IMR-90 (cell line): ENCODE measurements around the gene C11orf21. TPM values are rescaled to one million over a fixed set of nuclear protein-coding genes. Genes with fewer than 3 reads are reported as not detected.

Experiments
- ATAC-seq: fragments of 200-7000 bp; cut with Tn5 transposase; 2 replicates; pipeline ENCODE4 v1.9.1; 2020; ENCODE audit warnings: low read depth, mild to moderate bottlenecking, moderate library complexity
- BruUV-seq: library from RNA; stranded (reverse); fragments of 400-500 nt; replicated peaks from 2 replicates; lab custom pipeline; 2021; lab: Mats Ljungman, UMichigan
- CTCF ChIA-PET: fragments of 300-600 bp; formaldehyde crosslinking; extraction: SDS; loops from one replicate; lab custom pipeline; 2021; ENCODE audit warnings: antibody characterized with exemption; lab: Yijun Ruan, JAX
- POLR2A ChIA-PET: fragments of 300-600 bp; sonication (Branson Sonifier 250); formaldehyde crosslinking; loops from one replicate; lab custom pipeline; 2022; ENCODE audit warnings: antibody characterized with exemption; ENCODE audit not compliant: unreplicated experiment; lab: Charles Lee
- DNase-seq: peaks from one replicate; pipeline ENCODE4 v3.0.0; 2013
- H2AFZ ChIP-seq: replicated peaks from 2 replicates; pipeline ENCODE3; 2013; ENCODE audit warnings: low read length, mild to moderate bottlenecking; ENCODE audit not compliant: poor library complexity
- H2AK5ac ChIP-seq: 2 replicates; pipeline ENCODE4 v1.6.1; 2013; ENCODE audit warnings: low read depth, low read length, inconsistent platforms
- H2AK9ac ChIP-seq: replicated peaks from 2 replicates; pipeline ENCODE3; 2013; ENCODE audit warnings: mild to moderate bottlenecking, low read depth, low read length, moderate library complexity; ENCODE audit not compliant: poor library complexity
- H2BK120ac ChIP-seq: 2 replicates; pipeline ENCODE4 v1.6.1; 2013; ENCODE audit warnings: low read depth, low read length, inconsistent platforms
- H2BK15ac ChIP-seq: 3 replicates; pipeline ENCODE4 v1.6.1; 2013; ENCODE audit warnings: low read depth, low read length, inconsistent platforms
- H2BK20ac ChIP-seq: 2 replicates; pipeline ENCODE4 v1.6.1; 2013; ENCODE audit warnings: low read depth, mild to moderate bottlenecking, inconsistent platforms, low read length, moderate library complexity
- H2BK5ac ChIP-seq: 2 replicates; pipeline ENCODE4 v1.6.1; 2013; ENCODE audit warnings: mild to moderate bottlenecking, low read depth, low read length, inconsistent platforms; ENCODE audit not compliant: poor library complexity, severe bottlenecking
- H3K14ac ChIP-seq: replicated peaks from 2 replicates; pipeline ENCODE4 v1.6.1; 2013; ENCODE audit warnings: low read depth, low read length, inconsistent platforms
- H3K18ac ChIP-seq: 2 replicates; pipeline ENCODE4 v1.6.1; 2013; ENCODE audit warnings: low read depth, low read length, control low read depth
- H3K23ac ChIP-seq: 2 replicates; pipeline ENCODE4 v1.6.1; 2013; ENCODE audit warnings: low read depth, low read length, inconsistent platforms
- H3K27ac ChIP-seq: 2 replicates; pipeline ENCODE4 v1.5.1; 2013; ENCODE audit warnings: mild to moderate bottlenecking, control low read depth, low read length; ENCODE audit not compliant: insufficient read depth
- H3K27me3 ChIP-seq: 2 replicates; pipeline ENCODE4 v1.6.1; 2013; ENCODE audit warnings: low read length; ENCODE audit not compliant: control insufficient read depth, insufficient read depth
- H3K36me3 ChIP-seq: 2 replicates; pipeline ENCODE4 v1.6.1; 2013; ENCODE audit warnings: low read length, mixed read lengths; ENCODE audit not compliant: control insufficient read depth, insufficient read depth
- H3K4ac ChIP-seq: 2 replicates; pipeline ENCODE4 v1.6.1; 2013; ENCODE audit warnings: low read depth, low read length, inconsistent platforms
- H3K4me1 ChIP-seq: 2 replicates; pipeline ENCODE4 v1.6.1; 2013; ENCODE audit warnings: low read length, mixed read lengths; ENCODE audit not compliant: control insufficient read depth, insufficient read depth
- H3K4me2 ChIP-seq: 2 replicates; pipeline ENCODE4 v1.6.1; 2013; ENCODE audit warnings: low read depth, mild to moderate bottlenecking, control low read depth, low read length, moderate library complexity
- H3K4me3 ChIP-seq: 2 replicates; pipeline ENCODE4 v1.5.1; 2013; ENCODE audit warnings: low read depth, mild to moderate bottlenecking, control low read depth, low read length, moderate library complexity; ENCODE audit not compliant: insufficient read depth
- H3K56ac ChIP-seq: 2 replicates; pipeline ENCODE4 v1.6.1; 2013; ENCODE audit warnings: low read length, inconsistent platforms; ENCODE audit not compliant: insufficient read depth; ENCODE audit errors: extremely low read depth
- H3K79me1 ChIP-seq, 2 experiments: 2 replicates each; pipeline ENCODE4 v1.6.1; 2013; ENCODE audit warnings: low read length in 2 of 2, inconsistent platforms in 1 of 2, low read depth in 1 of 2
- H3K9ac ChIP-seq: 2 replicates; pipeline ENCODE4 v1.6.1; 2013; ENCODE audit warnings: low read depth, low read length, control low read depth
- H3K9me1 ChIP-seq: 2 replicates; pipeline ENCODE4 v1.6.1; 2013; ENCODE audit warnings: low read length, inconsistent platforms; ENCODE audit not compliant: insufficient read depth
- H3K9me3 ChIP-seq: 2 replicates; pipeline ENCODE4 v1.6.1; 2013; ENCODE audit warnings: low read length; ENCODE audit not compliant: control insufficient read depth, insufficient read depth
- H4K20me1 ChIP-seq: 2 replicates; pipeline ENCODE4 v1.6.1; 2013; ENCODE audit warnings: low read length, inconsistent platforms; ENCODE audit not compliant: insufficient read depth
- H4K5ac ChIP-seq: 2 replicates; pipeline ENCODE4 v1.6.1; 2013; ENCODE audit warnings: mild to moderate bottlenecking, low read depth, low read length, control low read depth
- H4K8ac ChIP-seq, 2 experiments: 2 replicates each; pipeline ENCODE4 v1.6.1; 2013; ENCODE audit warnings: low read depth in 2 of 2, low read length in 2 of 2, control low read depth in 1 of 2, inconsistent platforms in 1 of 2
- H4K91ac ChIP-seq: 2 replicates; pipeline ENCODE4 v1.6.1; 2013; ENCODE audit warnings: low read depth, low read length, inconsistent platforms; ENCODE audit not compliant: insufficient read depth
- BHLHE40 ChIP-seq: fragments of 150-350 bp; IDR thresholded peaks from 2 replicates; pipeline ENCODE4 v1.6.1; 2016; ENCODE audit warnings: mild to moderate bottlenecking, low read depth, low read length
- CHD1 ChIP-seq: IDR thresholded peaks from 2 replicates; pipeline ENCODE4 v1.6.1; 2012; ENCODE audit warnings: low read depth, low read length, improper control_type of control experiment
- FOS ChIP-seq: fragments of 150-350 bp; IDR thresholded peaks from 2 replicates; pipeline ENCODE4 v1.6.1; 2016; ENCODE audit warnings: low read depth, low read length
- MAFK ChIP-seq: IDR thresholded peaks from 2 replicates; pipeline ENCODE4 v1.6.1; 2012; ENCODE audit warnings: low read depth, low read length, improper control_type of control experiment
- NFE2L2 ChIP-seq: fragments of 150-350 bp; IDR thresholded peaks from 2 replicates; pipeline ENCODE4 v1.6.1; 2016; ENCODE audit warnings: low read depth, mild to moderate bottlenecking, low read length
- RCOR1 ChIP-seq: IDR thresholded peaks from 2 replicates; pipeline ENCODE4 v1.6.1; 2012; ENCODE audit warnings: mild to moderate bottlenecking, low read length, improper control_type of control experiment; ENCODE audit not compliant: insufficient replicate concordance
- SMC3 ChIP-seq: fragments of 150-350 bp; IDR thresholded peaks from 2 replicates; pipeline ENCODE4 v1.6.1; 2016; ENCODE audit warnings: low read depth, mild to moderate bottlenecking, antibody characterized with exemption, low read length, moderate library complexity
- USF2 ChIP-seq: fragments of 150-350 bp; IDR thresholded peaks from 2 replicates; pipeline ENCODE4 v1.6.1; 2017; ENCODE audit warnings: mild to moderate bottlenecking, antibody characterized with exemption, low read length, low read depth
- WGBS, 2 experiments: methylation state at CpG; one replicate each; pipeline versions ENCODE4 v1.1.5 to v1.1.7; 2013; ENCODE audit warnings: missing lambda C conversion rate in 2 of 2; ENCODE audit not compliant: insufficient read length in 1 of 2; ENCODE audit errors: extremely low coverage in 2 of 2; 5-methylcytosine and 5-hydroxymethylcytosine counted together
- dilution Hi-C: fragments of 300-500 bp; cut with HindIII; formaldehyde crosslinking; loops from one replicate; pipeline ENCODE4 v1.14.3; 2018; ENCODE audit warnings: low sequenced_read_pairs; ENCODE audit not compliant: unreplicated experiment
- in situ Hi-C: fragments of 300-500 bp; cut with MboI; formaldehyde crosslinking; loops from 3 replicates; pipeline ENCODE4 v1.14.3; 2019; ENCODE audit warnings: low sequenced_read_pairs, inconsistent platforms, mixed read lengths
- intact Hi-C: fragments of 100-400 bp; cut with micrococcal nuclease; formaldehyde crosslinking; loops from 2 replicates; pipeline ENCODE4 v1.10.0; 2022
- polyA plus RNA-seq, 3 experiments: library from polyadenylated mRNA; depleted of rRNA; stranded (reverse); fragments of >200 nt; gene quantifications; 2 replicates each; pipeline ENCODE4 v1.2.3, GENCODE V29; 2012; ENCODE audit warnings: low replicate concordance in 1 of 3
- total RNA-seq: library from RNA; depleted of rRNA; stranded (reverse); fragments of >200 nt; gene quantifications from 2 replicates; pipeline ENCODE4 v1.2.3, GENCODE V29; 2012

The C11orf21 gene
- total and polyA plus RNA-seq, 2 of the 4 experiments (the other 2 are of a cell fraction): not detected

- Histone ChIP-seq H3K27me3 (peaks cover 13% of the 10 kb centered on the region; the same call in 1 of the 2 replicates), H2BK120ac (no peak overlapping the region), H2BK20ac (no peak overlapping the region), H3K27ac (no peak overlapping the region), H3K4me3 (no peak overlapping the region), H2AK9ac (no peak overlapping the region), H3K36me3 (no peaks in the 10 kb centered on the region), H2AK5ac (no peak overlapping the region), H2AFZ (peak overlapping the region; percentile 51), H3K18ac (no peak overlapping the region), H3K79me1 (no peaks in the 10 kb centered on the region), H3K4me1 (peaks cover 11% of the 10 kb centered on the region), H3K23ac (no peak overlapping the region), H4K91ac (no peak overlapping the region), H4K5ac (no peak overlapping the region), H3K56ac (no peak overlapping the region), H4K20me1 (peaks cover 3% of the 10 kb centered on the region; the same call in 1 of the 2 replicates), H3K4me2 (no peak overlapping the region), H3K4ac (no peak overlapping the region), H3K14ac (no peak overlapping the region), H3K9ac (no peak overlapping the region), H2BK15ac (no peak overlapping the region), H4K8ac (no peak overlapping the region), H2BK5ac (no peak overlapping the region), H3K9me1 (peaks cover 6% of the 10 kb centered on the region), H3K9me3 (no peaks in the 10 kb centered on the region)
- 83% methylated on average over 8 of the region's 16 CpGs; no CpG with 5 or more reads in 1 of the 2 experiments for WGBS, 2 experiments
- CTCF ChIA-PET: interaction anchor here (1.7 kb wide), 1 partner anchor 117 kb away, joined by 5 read pairs; no protein-coding TSS in a partner anchor
- in situ Hi-C loops (no loop called here), intact Hi-C loops (no loop called here), dilution Hi-C loops (no loop called here)
- no TSS peak for BruUV-seq
- DNase-seq (no peak), ATAC-seq (no peak)
- TF ChIP-seq USF2 (no peak), BHLHE40 (no peak), MAFK (no peak), SMC3 (no peak), NFE2L2 (no peak), CHD1 (no peak), RCOR1 (no peak), FOS (no peak)
- POLR2A ChIA-PET: no interaction called here
Measured at GRCh38 chr11:2302306-2302895, 683 bp upstream of the C11orf21 start.
